Lower lobe of right lung (tissue), 2 donors: Measurements from ENCODE around the gene CPSF3. TPM values are rescaled to one million over a fixed set of nuclear protein-coding genes. Genes with fewer than 3 reads are reported as not detected.

ENCODE experiments used
- ATAC-seq, 2 donors: fragments of 200-7000 bp; cut with Tn5 transposase; one replicate each; pipeline ENCODE4 v1.9.1; 2020 to 2022; ENCODE audit warnings: mild to moderate bottlenecking in 2 of 2, moderate library complexity in 2 of 2
- DNase-seq: peaks from one replicate; pipeline ENCODE4 v3.0.0-alpha.2; 2020
- H3K27ac ChIP-seq: fragments of 200-600 bp; one replicate; pipeline ENCODE4 v1.8.0; 2022
- H3K27me3 ChIP-seq: fragments of 200-600 bp; one replicate; pipeline ENCODE4 v1.8.0; 2022; ENCODE audit warnings: low read depth
- H3K36me3 ChIP-seq: fragments of 200-600 bp; one replicate; pipeline ENCODE4 v1.8.0; 2022; ENCODE audit warnings: mild to moderate bottlenecking
- H3K4me1 ChIP-seq: fragments of 200-600 bp; one replicate; pipeline ENCODE4 v1.8.0; 2022
- H3K4me3 ChIP-seq: fragments of 200-600 bp; one replicate; pipeline ENCODE4 v1.8.0; 2022; ENCODE audit warnings: mild to moderate bottlenecking
- H3K9me3 ChIP-seq: fragments of 200-600 bp; one replicate; pipeline ENCODE4 v1.8.0; 2022
- intact Hi-C: fragments of 100-400 bp; cut with DNase I; formaldehyde crosslinking; loops from one replicate; pipeline ENCODE4 v1.11.0; 2022
- long read RNA-seq: library from polyadenylated mRNA; unstranded; transcript quantifications from one replicate; pipeline ENCODE4 v2.0.0, GENCODE V29; 2021
- total RNA-seq: library from RNA; stranded (reverse); fragmentation: NEBNext Ultra II Directional; extraction: Animal tissue kit (Norgen Biotek cat#: 25700); gene quantifications from one replicate; pipeline ENCODE4 v1.2.1, GENCODE V29; 2021
- TF ChIP-seq, protein P1 (sequence below): fragments of 200-600 bp; IDR thresholded peaks from one replicate; pipeline ENCODE4 v1.8.0; 2022; ENCODE audit warnings: antibody characterized with exemption, mild to moderate bottlenecking
- donor health status: DM: no; HTN: yes; CAD: no; lungs with severe emphysema.

The CPSF3 gene
- 26.2 TPM for total RNA-seq
- long read RNA-seq, transcript CPSF3-201 (18 exons, 2,345 nt) = major isoform, 45 of 51 reads
- long read RNA-seq, partial matches to known transcripts = 3 of 51 reads
- long read RNA-seq, other reads (novel, unspliced or antisense) = 3 of 51 reads

DNA sequence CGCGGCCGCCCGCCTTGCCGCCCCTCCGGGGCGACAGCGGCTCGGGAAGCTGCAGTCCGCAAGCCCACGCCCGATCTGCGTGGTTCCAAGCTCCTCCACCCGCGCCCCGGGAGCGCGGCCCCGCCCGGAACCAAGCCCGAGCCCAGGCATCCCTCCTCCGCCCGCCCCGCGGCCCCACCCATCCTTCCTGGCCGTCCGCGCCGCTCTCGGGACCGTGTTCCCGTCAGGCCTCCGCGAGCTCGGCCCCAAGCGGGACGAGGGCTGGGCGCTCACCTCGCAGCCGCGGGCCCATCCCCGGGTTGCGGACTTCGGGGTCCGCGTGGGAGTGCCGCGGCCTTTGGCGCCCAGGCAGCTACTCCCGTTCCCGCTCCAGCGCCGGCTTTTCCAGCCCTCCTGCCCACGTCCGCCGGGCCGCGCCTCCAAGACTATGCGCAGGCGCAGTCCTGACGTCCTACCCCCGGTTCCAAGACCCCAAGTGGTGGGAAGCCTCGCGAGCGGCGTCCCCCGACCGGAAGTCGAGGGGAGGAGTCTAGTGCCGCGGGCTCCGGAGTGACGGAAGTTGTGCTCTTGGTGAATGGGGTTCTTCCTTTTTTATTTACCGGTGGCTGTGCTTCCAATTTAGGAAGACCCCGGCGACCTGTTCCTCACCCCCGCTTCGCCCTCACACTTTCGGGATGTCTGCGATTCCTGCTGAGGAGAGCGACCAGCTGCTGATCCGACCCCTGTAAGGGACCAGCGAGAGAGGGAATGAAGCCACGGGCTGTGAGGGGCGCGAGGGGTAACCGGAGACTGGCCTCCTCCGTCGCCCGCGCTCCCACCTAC lies at the start of gene CPSF3, which contains the start of gene ITGB1BP1:
CPSF3 (plus strand) TSS at position 555 of the 822 bp plus-strand sequence; CDS start at position 675, 120 bp downstream.
ITGB1BP1 (minus strand) TSS at position 429 of the 822 bp plus-strand sequence. CDS start 4,831 bp downstream, outside the sequence.
- peak; percentile 97 to 98 for ATAC-seq
- peaks cover 30% of the 10 kb centered on the region for H3K4me1 ChIP-seq
- peaks cover 3% of the 10 kb centered on the region for H3K36me3 ChIP-seq
- DNase-seq = peak; percentile 98
- no peaks in the 10 kb centered on the region for H3K9me3 ChIP-seq
- H3K4me3 ChIP-seq = peak within 1 kb of the TSS; percentile 90
- H3K27ac ChIP-seq = peak within 1 kb of the TSS; percentile 87
- no peaks in the 10 kb centered on the region for H3K27me3 ChIP-seq
- intact Hi-C loops = no loop called here
- TF ChIP-seq, protein P1, sequence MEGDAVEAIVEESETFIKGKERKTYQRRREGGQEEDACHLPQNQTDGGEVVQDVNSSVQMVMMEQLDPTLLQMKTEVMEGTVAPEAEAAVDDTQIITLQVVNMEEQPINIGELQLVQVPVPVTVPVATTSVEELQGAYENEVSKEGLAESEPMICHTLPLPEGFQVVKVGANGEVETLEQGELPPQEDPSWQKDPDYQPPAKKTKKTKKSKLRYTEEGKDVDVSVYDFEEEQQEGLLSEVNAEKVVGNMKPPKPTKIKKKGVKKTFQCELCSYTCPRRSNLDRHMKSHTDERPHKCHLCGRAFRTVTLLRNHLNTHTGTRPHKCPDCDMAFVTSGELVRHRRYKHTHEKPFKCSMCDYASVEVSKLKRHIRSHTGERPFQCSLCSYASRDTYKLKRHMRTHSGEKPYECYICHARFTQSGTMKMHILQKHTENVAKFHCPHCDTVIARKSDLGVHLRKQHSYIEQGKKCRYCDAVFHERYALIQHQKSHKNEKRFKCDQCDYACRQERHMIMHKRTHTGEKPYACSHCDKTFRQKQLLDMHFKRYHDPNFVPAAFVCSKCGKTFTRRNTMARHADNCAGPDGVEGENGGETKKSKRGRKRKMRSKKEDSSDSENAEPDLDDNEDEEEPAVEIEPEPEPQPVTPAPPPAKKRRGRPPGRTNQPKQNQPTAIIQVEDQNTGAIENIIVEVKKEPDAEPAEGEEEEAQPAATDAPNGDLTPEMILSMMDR = peak; percentile 15

DNA sequence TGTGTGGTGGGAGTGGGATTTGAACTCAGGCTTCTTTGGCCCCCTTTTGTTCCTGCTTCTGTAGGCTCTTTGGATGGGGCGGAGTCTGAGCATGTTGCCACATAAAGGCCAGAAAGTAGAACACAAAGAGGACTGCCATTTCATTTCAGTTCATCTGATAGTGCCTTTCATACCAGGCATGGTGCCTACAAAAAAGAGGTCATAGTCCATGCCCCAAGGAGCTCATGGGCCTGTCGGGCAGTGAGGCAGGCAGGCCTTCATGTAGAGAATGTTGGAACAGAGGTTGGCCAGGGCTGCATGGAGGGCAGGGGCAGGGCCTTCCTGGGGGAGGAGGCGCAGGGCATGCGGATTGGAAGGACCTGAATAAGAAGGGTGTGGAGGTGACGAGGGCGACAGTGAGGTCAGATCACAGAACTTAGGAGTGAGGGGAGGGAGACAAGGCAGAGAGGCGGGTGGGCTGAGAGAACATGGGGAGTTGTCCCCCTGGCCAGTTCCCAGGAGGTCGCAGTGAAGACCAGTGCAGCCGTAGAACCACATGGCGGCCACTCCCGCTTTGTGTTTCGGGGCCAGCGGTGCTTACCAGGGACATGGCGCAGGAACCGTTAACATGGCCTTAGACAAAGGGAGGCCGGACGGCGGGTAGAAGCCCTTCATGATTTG lies 49.3 kb upstream of the CPSF3 start:
- H3K9me3 ChIP-seq = no peaks in the 10 kb centered on the region
- intact Hi-C loops = no loop called here
- H3K27ac ChIP-seq = no peak overlapping the region
- H3K27me3 ChIP-seq = no peaks in the 10 kb centered on the region
- peaks cover 12% of the 10 kb centered on the region for H3K4me1 ChIP-seq
- peaks cover 63% of the 10 kb centered on the region for H3K36me3 ChIP-seq
- TF ChIP-seq, protein P1 = no peak
- ATAC-seq (no peak), DNase-seq (no peak)
- no peak overlapping the region for H3K4me3 ChIP-seq

DNA sequence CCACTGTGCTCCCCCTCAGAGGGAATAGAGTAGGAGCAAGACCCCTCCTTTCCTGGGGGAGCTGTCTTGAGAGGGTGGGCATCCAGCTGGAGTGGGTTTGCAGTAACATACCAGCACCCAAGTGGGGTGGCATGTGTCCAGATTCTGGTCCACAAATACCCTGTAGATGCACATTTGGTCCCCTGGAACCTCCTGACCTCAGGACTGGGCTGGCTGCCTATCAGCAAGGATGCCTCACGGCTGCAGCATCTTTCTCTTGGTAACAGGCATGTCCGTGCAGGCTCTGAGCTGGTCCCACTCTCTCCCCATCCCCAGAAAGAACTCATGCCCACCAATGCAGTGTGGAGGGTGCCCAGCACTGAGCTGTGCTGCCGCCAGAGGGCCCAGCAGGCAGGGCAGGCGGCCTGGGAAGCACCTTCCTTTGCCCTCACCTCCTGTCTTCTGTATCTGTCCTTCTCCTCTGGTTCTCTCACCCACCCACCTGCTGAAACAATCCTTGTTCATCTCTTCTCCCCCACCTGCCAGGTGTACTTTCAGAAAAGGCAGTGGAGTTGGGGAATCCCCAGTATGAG lies 47.5 kb upstream of the CPSF3 start:
- TF ChIP-seq, protein P1 = no peak
- Histone ChIP-seq H3K4me1 (peaks cover 17% of the 10 kb centered on the region), H3K27me3 (no peaks in the 10 kb centered on the region), H3K9me3 (no peaks in the 10 kb centered on the region), H3K36me3 (peaks cover 61% of the 10 kb centered on the region), H3K27ac (no peak overlapping the region), H3K4me3 (no peak overlapping the region)
- intact Hi-C loops = no loop called here
- ATAC-seq (no peak), DNase-seq (no peak)

DNA sequence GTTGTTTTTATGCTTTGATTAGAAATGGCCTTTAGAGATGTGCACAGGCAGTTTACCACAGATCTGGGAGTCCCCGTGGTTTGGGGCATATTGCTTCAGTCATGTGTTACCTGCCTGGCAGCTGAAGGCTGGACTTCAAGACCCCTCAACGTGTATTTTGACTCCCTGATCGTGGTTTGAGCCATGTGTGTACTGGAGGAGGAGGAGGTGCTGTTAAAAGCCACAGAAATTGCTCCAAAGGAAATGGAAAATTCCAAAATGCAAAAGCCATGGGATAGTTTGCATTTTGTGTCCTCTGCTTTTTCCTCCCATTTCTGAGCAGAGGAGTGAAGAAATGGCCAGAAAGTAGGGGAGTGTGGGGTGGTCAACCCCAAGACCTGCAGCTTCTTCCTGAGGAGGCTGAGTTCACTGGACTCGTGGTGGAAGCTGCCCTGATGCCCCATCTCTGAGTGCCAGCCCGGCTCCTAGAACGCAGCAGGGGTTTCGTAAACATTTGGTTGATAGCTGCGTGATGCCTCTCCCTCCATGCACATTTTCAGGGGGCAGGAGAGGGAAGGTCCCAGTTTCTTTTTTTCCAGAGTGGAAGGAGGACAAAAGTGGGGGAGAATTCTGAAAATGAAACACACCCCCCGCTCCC lies 45.9 kb upstream of the CPSF3 start:
- no peaks in the 10 kb centered on the region for H3K9me3 ChIP-seq

More for the DNA sequence above, 45.9 kb upstream of the CPSF3 start:
- TF ChIP-seq, protein P1 = no peak
- H3K27me3 ChIP-seq = no peaks in the 10 kb centered on the region
- DNase-seq (no peak), ATAC-seq (no peak)
- H3K36me3 ChIP-seq = peaks cover 58% of the 10 kb centered on the region
- intact Hi-C loops = no loop called here
- H3K27ac ChIP-seq = peak overlapping the region; percentile 25
- peaks cover 17% of the 10 kb centered on the region for H3K4me1 ChIP-seq
- H3K4me3 ChIP-seq = no peak overlapping the region
